ENCODE data around the gene TSPAN9.

- TF ChIP-seq CTCF (IDR thresholded peaks at IDR 0.05) (no peak), EP300 (IDR thresholded peaks at IDR 0.05) (no peak), POLR2A (IDR thresholded peaks at IDR 0.05; ENCODE audit: low read length) (no peak), RAD21 (conservative IDR thresholded peaks at IDR 0.05 in 1 of 2, IDR thresholded peaks at IDR 0.05 in 1 of 2) (no peak), MYC (IDR thresholded peaks at IDR 0.05; ENCODE audit: borderline replicate concordance, low read length) (no peak), PHF8 (IDR thresholded peaks at IDR 0.05; ENCODE audit: borderline replicate concordance, low read depth) (no peak), NFE2L2 (conservative IDR thresholded peaks at IDR 0.05; ENCODE audit: low read length) (no peak), FOXS1 (CRISPR knock-in tag; IDR thresholded peaks at IDR 0.05) (no peak), REST (IDR thresholded peaks at IDR 0.05) (no peak), JUN (IDR thresholded peaks at IDR 0.05) (no peak), SREBF2 (IDR thresholded peaks at IDR 0.05) (no peak), ZFP36 (IDR thresholded peaks at IDR 0.05; ENCODE audit: borderline replicate concordance, partially characterized antibody) (no peak), CEBPB (IDR thresholded peaks at IDR 0.05) (no peak)
These were observed 109.5 kb downstream of the TSPAN9 start for GRCh38 chr12:3186546-3187215.
